Spleen (tissue), 7 donors: Measurements from ENCODE around the gene CATSPERD.

ENCODE experiments used
- CTCF ChIP-seq, 11 experiments: fragments of 200-600 bp in 7 of 11; fragments of 450-650 bp in 4 of 11; sonication (generic) in 4 of 11; IDR thresholded peaks in 8 of 11; conservative IDR thresholded peaks in 3 of 11; 1 replicate in 7 of 11; 2 replicates in 4 of 11; pipeline versions ENCODE4 v1.4.0 to v1.8.0; 2016 to 2021; ENCODE audit warnings: antibody characterized with exemption in 11 of 11, inconsistent platforms in 4 of 11, mild to moderate bottlenecking in 1 of 11
- POLR2A ChIP-seq, 3 donors: fragments of 450-650 bp; IDR thresholded peaks; one replicate each; pipeline ENCODE4 v1.5.1; 2017; ENCODE audit warnings: antibody characterized with exemption in 3 of 3, mild to moderate bottlenecking in 1 of 3
- donor health status: DM: no; HTN: no; CAD: no; lungs with moderate emphysema.
- donor health status: DM: no; HTN: no; CAD: no.
- donor health status: DM: no; HTN: no; CAD: no.

- no peak for TF ChIP-seq CTCF (IDR thresholded peaks at IDR 0.05 in 8 of 11, conservative IDR thresholded peaks at IDR 0.05 in 3 of 11)
- no peak for TF ChIP-seq POLR2A (IDR thresholded peaks at IDR 0.05)
Observed at GRCh38 chr19:5677136-5677535, 43.3 kb upstream of the CATSPERD start.
